Hematopoietic multipotent progenitor cell treated with erythropoietin and hydrocortisone succinate and interleukin-3 and kit ligand, for 4 days (in vitro differentiated cells): ENCODE results near the gene KIAA1671.
"Not testable (repeated sequence)": the region's sequence is repeated elsewhere in the genome, so short reads cannot be mapped to it uniquely, and the experiment has no call there.

ENCODE experiments used
- DNase-seq: peaks from one replicate; pipeline ENCODE4 v3.0.0-alpha.2; 2015

Gene KIAA1671

DNA sequence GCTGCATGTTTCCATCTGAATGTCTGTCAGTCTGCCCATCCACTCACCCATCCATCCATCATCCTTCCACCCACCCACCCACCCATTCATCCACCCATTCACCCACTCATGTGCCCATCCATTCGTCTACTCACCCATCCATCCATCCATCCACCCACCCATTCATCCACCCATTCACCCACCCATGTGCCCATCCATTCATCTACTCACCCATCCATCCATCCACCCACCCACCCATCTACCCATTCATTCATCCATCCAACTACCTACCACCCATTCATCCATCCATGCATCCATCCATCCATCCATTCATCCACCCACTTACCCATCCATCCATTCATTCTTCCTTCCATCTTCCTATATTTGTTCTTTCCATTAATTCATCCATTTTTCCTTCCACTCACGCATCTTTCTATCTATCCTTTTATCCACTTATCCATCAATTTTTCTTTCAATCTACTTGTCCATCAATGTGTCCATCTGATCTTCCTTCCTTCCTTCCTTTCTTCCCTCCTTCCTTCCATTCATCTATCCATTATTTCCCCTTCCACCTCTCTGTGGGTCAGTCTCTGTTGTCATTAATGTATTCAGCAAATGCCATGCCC is 255.1 kb downstream of the KIAA1671 start:
- DNase-seq: no peak

DNA sequence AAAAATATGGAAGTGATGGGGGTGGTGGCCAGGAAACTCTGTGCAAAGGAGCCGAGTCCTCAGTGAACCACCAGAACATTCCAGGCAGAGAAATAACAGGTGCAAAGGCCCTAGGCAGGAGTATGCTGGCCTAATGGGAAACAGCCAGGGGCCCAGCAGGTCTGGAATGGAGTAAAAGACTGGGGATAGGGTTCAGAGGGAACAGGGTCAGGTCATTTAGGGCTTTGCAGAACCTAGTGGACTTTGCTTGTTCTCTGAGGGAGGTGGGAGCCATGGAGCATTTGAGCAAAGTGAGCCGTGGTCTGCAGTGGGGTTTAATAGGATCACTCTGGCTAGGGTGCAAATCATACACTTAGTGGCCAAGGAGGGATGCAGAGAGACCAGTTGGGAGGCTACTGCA is 255.8 kb downstream of the KIAA1671 start:
- no peak for DNase-seq

DNA sequence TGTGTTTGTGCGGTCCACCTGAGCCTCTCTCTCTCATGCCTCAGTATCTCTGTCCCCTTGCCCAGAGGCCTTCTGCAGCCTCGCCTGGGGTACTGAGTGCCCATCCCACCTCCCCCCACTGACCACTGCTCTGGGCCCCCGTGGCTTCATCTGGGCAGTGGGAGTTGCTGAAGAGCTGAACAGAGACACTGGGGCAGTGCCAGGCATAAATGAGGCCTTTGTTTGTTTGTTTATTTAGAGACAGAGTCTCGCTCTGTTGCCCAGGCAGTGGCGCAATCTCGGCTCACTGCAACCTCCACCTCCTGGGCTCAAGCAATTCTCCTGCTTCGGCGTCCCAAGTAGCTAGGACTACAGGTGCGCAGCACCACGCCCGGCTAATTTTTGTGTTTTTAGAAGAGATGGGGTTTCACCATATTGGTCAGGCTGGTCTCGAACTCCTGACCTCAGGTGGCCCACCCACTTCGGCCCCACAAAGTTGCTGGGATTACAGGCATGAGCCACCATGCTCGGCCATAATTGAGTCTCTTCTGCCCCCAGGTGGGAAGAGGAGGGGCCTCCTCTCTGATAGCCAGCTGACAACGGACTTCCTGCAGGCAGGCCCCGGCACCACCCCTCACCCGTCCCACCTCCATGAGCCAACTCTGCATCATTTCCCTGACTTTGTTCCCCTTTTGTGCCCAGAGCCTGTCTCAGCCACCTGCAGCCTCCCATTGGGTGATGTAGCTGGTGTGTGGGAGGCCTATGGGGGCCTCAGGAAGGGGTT is 256.4 kb downstream of the KIAA1671 start:
- no peak for DNase-seq

DNA sequence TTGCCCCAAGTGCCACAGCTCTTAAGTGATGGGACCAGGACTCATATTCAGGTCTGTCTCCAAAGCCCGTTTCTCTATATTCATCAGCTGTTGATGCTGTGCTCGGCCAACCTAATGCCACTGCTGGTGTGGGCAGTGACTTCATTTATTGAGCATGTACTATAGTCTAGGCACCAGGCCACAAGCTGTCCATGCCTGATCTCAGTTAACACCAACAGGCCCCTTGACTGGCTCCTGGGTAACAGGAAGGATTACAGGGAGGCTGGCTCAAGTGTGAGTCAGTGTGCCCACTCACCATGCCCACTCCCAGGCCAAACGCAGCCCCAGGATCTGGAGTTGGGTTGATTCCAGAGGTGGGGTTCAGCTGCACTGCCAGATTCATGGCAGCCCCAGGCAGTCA is 258.3 kb downstream of the KIAA1671 start:
- DNase-seq: no peak

DNA sequence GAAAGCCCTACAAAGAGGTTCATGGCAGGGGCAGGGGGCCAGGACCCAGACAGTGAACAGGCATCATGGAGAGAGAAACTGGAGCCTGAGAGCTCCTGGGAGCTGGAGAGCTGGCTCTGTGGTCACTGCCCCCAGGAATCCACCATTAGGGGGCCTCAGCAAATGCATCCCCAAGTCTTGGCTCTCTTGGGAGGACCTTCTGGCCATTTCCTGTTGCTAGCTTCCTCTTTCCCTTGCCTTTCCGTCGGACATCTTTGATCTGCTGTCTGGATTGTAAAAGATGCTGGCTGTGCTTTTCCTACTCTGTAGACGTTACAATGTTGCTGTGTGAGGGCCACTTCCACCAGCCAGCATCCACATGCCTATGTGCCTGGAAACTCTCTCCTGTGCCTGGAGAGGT is 259.8 kb downstream of the KIAA1671 start:
- no peak for DNase-seq

DNA sequence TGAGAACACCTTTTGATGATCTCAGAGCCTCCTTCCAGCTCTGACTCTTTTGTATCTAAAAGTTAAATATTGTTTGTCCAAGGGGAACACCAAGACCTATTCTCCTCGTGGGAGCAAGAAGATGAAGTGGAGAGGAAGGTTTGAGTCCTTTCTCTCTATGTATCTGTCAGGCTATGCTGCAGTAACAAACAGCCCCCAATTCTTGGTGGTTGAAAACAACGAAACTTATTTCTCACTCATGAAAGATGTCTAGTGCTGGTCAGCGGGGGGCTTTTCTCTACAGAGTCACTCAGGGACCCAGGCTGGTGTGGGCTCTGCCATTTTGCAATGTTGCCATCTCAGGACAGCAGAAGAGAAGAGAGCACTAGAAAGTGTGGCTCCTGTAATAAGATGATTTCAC is 260.7 kb downstream of the KIAA1671 start:
- no peak for DNase-seq

DNA sequence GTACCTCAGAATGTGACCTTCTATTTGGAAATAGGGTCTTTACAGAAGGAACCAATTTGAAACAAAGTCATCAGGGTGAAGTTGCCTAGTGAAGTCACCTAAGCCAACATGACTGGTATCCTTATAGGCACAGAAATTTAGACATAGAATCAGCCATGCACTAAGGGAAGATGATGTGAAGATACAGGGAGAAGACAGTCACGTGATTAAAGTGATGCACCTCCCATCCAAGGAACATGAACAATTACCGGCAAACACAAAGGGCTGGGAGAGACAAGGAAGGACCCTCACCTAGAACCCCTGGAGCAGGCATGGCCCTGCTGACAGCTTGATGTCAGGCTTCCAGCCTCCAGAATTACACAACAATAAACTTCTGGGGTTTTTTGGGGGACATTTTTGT is 263.7 kb downstream of the KIAA1671 start:
- no peak for DNase-seq

DNA sequence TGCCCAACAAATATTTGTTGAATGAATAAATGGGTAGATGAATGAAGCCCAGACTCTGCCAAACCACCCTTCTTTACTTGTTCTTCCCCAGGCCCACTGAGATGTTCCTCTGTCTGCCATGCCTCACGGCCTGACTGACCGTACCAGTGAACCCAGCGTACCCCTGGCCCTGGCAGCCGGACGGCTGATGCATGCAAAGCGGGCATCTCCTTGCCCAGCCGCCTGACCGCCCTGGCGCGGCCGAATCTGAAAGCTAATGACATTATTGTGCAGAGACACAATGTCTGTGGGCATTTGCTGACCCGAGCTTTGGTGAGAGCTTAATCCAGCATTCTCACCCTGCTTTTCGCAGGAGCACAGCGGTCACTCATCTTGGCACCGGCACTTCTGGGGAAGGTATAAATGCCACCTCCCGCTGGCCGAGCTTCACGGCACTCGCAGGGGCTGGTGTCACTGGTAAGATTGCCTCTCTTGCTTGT is 266.7 kb downstream of the KIAA1671 start, which contains the start of gene CRYBB2:
TSS of gene CRYBB2 (plus strand) at position 429 of the 479 bp plus-strand sequence. CDS start 1,791 bp downstream, outside the sequence.
- no peak for DNase-seq

DNA sequence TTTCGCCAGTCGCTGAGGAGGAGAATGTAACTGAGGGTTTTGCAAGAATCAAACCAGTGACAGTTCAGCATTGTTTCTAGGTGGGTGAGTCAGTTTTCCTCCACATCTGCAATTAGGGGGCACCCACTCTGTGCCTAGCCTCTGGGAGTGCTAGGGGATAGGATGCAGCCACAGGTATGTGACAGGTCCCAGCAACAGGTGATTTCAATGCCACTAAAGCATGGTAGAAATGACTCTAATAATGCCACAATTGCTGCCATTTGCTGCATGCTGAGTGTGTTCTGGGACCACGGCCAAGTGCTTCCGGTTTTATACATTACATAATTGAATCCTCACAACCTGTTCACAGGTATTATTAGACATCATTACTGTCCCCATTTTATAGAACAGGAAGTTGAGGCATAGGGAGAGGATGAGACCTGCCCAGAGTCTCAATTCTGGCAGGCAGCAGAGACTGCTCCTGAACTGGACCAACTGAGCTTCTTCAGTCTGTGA is 267.5 kb downstream of the KIAA1671 start:
- DNase-seq: no peak

DNA sequence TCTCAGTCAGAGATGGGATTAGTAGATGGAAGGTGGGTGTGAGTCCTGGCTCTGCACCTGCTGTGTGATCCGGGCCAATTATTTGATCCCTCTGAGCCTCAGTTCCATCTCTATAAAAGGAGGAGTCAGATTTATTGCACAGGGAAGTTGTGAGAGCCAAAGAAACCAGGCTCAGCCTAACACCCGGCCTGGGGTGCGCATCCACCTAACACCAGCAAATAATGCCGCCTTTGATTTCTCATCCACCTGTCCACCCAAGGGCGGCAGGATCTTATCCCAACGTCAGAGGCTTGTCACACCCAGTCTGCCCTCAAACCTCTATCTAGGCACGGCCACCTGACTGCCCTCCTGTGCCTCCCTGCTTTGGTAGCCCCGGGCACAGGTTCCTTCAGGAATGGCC is 269.3 kb downstream of the KIAA1671 start:
- no peak for DNase-seq

DNA sequence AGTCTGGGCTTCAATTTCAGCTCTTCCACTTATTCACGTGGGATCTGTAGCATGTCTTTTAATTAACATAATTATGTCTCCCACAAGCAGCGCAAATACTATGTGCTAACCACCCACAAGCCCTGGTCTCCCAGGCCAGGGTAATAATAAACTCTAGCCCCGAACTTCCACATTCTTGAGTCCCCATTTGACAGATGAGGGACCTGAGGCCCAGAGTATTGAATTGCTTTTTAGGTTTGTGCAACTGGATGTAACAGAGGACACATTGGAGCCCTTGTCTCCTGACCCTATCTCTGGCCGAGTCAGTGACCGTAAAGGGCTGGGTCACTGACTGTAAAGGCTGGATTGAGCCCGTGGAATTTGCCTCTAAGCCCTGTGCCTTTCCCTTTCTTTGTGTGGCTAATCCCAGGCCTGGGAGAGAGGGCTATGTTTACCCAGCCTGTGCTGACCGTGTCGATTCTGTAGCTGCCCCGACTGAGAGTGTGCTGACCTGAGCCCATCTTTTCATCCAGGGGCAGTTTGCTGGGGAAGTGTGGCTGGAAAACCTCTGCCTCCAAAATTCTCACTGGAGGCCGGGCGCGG is 270.8 kb downstream of the KIAA1671 start:
- DNase-seq: no peak

DNA sequence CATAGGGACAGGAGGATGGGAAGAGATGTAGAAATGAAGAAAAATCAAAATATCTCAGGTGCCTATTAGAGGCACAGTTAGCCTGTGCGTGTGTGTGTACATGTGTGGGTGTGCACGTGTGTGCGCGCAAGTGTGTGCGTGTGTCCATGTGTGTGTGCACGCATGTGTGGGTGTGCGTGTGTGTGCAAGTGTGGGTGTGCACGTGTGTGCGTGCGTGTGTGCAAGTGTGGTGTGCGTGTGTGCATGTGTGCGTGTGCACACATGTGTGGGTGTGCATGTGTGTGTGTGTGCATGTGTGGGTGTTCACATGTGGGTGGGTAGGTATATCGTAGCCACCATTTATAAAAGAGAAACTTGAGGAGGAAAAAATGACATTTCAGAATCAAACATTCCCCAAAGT is 276.3 kb downstream of the KIAA1671 start:
- DNase-seq: no peak

DNA sequence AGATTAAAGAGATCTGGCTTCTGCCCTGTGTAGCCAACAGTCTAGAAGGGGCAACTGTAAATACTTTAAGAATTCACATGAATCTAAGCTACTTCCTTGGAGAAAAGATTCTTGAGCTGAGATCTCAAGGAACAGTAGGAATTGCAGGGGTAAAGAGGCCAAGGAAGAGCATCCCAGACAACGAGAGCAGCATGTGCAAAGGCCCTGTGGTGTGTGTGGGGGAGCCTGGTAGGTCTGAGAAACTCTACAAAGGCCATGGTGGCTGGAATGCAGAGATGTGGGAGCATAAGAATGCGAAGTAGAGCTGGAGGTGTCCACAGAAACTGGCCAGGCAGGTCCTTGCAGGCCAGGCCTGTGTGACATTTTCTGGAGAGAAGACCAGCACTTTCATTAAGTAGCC is 278.2 kb downstream of the KIAA1671 start:
- not testable (repeated sequence) for DNase-seq

DNA sequence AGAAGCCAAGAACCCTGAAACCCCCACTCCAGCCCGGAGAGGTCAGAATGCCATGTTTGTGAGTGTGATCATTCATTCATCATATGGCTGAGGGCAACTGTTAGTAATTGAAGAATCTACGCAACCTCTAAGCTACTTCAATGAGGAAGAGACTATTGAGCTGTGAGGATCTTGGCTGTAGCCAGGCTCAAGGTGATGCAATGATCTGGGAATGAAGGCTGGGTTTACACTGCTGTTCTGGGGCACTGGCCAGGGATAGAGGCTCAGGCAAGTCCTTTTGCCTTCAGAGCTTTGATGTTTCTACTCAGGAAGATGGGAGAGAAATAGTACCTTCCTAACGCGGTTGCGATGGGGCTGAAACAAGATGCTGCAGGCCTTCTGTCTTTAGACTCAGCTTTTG is 279.8 kb downstream of the KIAA1671 start:
- DNase-seq: no peak

DNA sequence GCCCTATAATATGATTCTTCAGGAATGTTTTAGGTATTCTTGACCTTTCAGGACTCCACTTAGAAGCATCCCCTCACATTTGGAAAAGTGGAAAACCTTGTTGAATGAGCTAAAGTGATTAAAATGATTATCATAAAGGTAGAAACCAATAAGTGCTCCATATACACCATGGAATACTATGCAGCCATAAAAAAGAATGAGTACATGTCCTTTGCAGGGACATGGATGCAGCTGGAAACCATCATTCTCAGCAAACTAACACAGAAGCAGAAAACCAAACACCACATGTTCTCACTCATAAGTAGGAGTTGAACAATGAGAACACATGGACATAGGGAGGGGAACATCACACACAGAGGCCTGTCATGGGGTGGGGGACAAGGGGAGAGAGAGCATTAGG is 281.2 kb downstream of the KIAA1671 start:
- not testable (repeated sequence) for DNase-seq

DNA sequence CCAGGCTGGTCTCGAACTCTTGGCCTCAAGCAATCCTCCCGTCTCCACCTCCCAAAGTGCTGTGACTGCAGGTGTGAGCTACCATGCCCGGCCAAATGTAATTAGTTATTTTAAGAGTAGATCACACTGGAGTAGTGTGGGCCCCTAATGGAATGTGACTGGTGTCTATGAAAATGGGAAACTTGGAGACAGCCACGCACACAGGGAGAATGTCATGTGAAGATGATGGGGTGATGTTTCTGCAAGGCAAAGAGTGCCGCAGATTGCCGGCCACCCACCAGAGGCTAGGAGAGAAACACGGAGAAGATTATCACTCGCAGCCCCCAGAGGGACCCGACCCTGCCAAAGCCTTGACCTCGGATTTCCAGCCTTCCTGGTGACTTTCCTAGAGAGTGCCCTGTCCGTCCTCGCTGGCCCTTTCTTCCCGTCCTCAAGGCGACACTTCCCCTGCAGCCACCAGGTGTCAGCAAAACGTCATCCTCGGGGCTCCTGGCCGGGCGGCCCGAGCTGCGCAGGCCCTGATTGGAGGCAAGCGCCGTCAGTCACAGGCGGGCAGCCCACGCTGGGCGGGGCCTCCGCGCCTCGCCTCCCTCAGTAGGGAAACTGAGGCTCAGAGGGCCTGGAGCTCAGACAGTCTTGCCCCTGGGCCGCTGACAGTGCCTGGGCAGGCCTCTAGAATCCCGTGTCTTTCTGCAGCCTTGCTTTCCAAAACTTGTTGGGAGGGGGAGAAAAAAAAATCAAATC is 283.2 kb downstream of the KIAA1671 start:
- DNase-seq: peak; percentile 86

DNA sequence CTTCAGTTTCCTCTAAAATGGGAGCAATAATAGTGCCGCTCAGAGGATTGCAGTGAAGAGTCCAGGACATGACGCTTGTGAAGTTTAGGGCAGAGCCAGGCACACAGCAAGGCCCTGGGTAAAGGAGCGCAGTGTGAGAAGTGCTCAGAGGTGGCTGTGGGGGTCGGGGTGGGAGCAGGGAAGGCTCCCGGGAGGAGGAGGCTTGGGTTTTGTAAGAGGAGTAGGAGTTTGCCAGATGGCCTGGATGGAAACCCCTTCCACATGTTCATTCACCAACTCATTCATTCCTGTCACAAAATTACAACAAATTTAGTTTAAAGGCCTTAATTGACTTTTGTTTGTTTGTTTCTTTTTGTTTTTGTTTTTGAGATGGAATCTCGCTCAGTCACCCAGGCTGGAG is 283.9 kb downstream of the KIAA1671 start:
- DNase-seq: no peak

DNA sequence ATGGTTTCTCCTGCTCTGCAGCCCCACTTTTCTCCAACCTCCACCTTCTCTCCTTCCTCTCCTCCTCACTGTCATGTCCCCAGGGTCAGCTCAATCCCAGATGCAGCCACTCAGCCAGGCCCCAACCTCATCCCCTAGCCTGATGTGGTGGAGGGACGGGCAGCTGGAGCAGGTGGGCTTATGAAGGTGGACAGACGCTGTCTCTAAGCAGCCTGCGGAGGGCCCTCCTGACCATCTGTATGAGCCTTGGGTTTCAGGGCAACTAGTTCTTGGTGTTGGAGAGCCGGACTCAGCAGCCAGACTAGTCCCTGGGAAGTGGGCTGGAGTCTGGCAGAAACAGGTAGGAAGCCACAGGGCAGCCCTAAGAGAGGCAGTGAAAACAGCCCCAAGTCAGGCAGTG is 285.0 kb downstream of the KIAA1671 start:
- no peak for DNase-seq

DNA sequence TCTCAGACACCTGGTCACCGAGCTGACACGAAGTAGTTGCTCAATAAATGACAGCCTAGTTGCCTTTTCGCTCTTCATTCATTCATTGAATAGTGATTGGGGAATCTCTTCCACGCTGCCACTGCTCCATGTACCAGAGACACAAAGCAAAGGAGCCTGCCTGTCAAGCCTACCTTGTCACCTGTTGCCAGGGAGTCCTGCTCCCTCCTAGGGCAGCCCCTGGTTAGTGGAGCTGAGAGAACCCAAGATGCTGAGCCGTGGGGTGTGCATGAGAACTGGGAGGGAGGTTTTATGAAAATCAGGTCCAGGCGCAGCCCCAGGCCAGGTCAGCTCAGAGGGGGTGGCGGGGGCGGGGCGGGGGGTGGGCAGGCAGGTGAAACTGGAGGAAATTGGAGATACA is 285.5 kb downstream of the KIAA1671 start:
- DNase-seq: not testable (repeated sequence)
